ENCODE measurements around the gene STX7. TPM values are rescaled to one million over a fixed set of nuclear protein-coding genes. Genes with fewer than 3 reads are reported as not detected.

Gene STX7
- total RNA-seq, 4 donors from 2014 or later: 30.1 to 48.2 (median 33.3) TPM

- intact Hi-C loops (cut with DNase I; ENCODE audit: low total_unique reads): no loop called here
- no peak overlapping the region for H3K4me3 ChIP-seq (ENCODE audit: low read depth, poor library complexity, severe bottlenecking)
- no peak for DNase-seq (ENCODE audit: low spot score in 2 of 2)
- TF ChIP-seq CTCF (IDR thresholded peaks at IDR 0.05) (no peak), POLR2A (IDR thresholded peaks at IDR 0.05) (no peak)
- WGBS, 2 donors: 71 to 75% methylated on average over 4 of the region's 4 CpGs
These were observed 56.2 kb downstream of the STX7 start for GRCh38 chr6:132456700-132457143.

- H3K4me3 ChIP-seq (ENCODE audit: low read depth, poor library complexity, severe bottlenecking): no peak overlapping the region
- WGBS, 2 donors: 92 to 94% methylated on average over 5 of the region's 5 CpGs
- no peak for DNase-seq (ENCODE audit: low spot score in 2 of 2)
- intact Hi-C loops (cut with DNase I; ENCODE audit: low total_unique reads): no loop called here
- TF ChIP-seq CTCF (IDR thresholded peaks at IDR 0.05) (no peak), POLR2A (IDR thresholded peaks at IDR 0.05) (no peak)
These were observed 66.1 kb downstream of the STX7 start for GRCh38 chr6:132446855-132447241.

- no peak for DNase-seq (ENCODE audit: low spot score in 2 of 2)
- H3K4me3 ChIP-seq (ENCODE audit: low read depth, poor library complexity, severe bottlenecking): no peak overlapping the region
- WGBS, 2 donors: 80% methylated on average over 4 of the region's 4 CpGs
- intact Hi-C loops (cut with DNase I; ENCODE audit: low total_unique reads): no loop called here
- no peak for TF ChIP-seq POLR2A (IDR thresholded peaks at IDR 0.05)
- no peak for TF ChIP-seq CTCF (IDR thresholded peaks at IDR 0.05)
These were observed 66.6 kb downstream of the STX7 start for GRCh38 chr6:132446141-132446854.

GRCh38 chr6:132445201-132445951 is 67.5 kb downstream of the STX7 start:
- no peak for TF ChIP-seq CTCF (IDR thresholded peaks at IDR 0.05)
- no peak for TF ChIP-seq POLR2A (IDR thresholded peaks at IDR 0.05)
- 62 to 73% methylated on average over 3 of the region's 3 CpGs for WGBS, 2 donors
- intact Hi-C loops (cut with DNase I; ENCODE audit: low total_unique reads): no loop called here
- DNase-seq (ENCODE audit: low spot score in 2 of 2): no peak
- H3K4me3 ChIP-seq (ENCODE audit: low read depth, poor library complexity, severe bottlenecking): no peak overlapping the region

- intact Hi-C loops (cut with DNase I; ENCODE audit: low total_unique reads): no loop called here
- no peak overlapping the region for H3K4me3 ChIP-seq (ENCODE audit: low read depth, poor library complexity, severe bottlenecking)
- no peak for DNase-seq (ENCODE audit: low spot score in 2 of 2)
- TF ChIP-seq CTCF (IDR thresholded peaks at IDR 0.05): no peak
- TF ChIP-seq POLR2A (IDR thresholded peaks at IDR 0.05): no peak
These were observed 69.7 kb downstream of the STX7 start for GRCh38 chr6:132443206-132443605.
